Small intestine (tissue), 7 donors: Measurements from ENCODE around the gene VEZF1. TPM values are rescaled to one million over a fixed set of nuclear protein-coding genes. Genes with fewer than 3 reads are reported as not detected.

ENCODE experiments used
- DNase-seq, 2 donors: peaks; one replicate each; pipeline versions ENCODE4 v3.0.0 to v3.0.0-alpha.2; 2013
- FAIRE-seq: peaks from 2 replicates; lab custom pipeline; 2012; peaks lifted over from hg19 to GRCh38; lab: Jason Lieb, UNC
- H3K27ac ChIP-seq, 3 donors: one replicate each; pipeline ENCODE4 v1.5.1; 2013; ENCODE audit warnings: low read length in 2 of 3, mild to moderate bottlenecking in 2 of 3, control low read depth in 1 of 3, inconsistent platforms in 1 of 3, low read depth in 1 of 3, moderate library complexity in 1 of 3
- H3K27me3 ChIP-seq, 3 donors: one replicate each; pipeline ENCODE4 v1.6.1; 2013; ENCODE audit warnings: low read length in 3 of 3, inconsistent platforms in 1 of 3; ENCODE audit not compliant: control insufficient read depth in 3 of 3, insufficient read depth in 3 of 3
- H3K36me3 ChIP-seq, 3 donors: one replicate each; pipeline ENCODE4 v1.6.1; 2013; ENCODE audit warnings: low read length in 3 of 3, inconsistent platforms in 1 of 3, low read depth in 1 of 3, mild to moderate bottlenecking in 1 of 3, moderate library complexity in 1 of 3; ENCODE audit not compliant: control insufficient read depth in 3 of 3, insufficient read depth in 2 of 3
- H3K4me1 ChIP-seq, 3 donors: one replicate each; pipeline ENCODE4 v1.6.1; 2013; ENCODE audit warnings: low read length in 2 of 3, inconsistent platforms in 1 of 3, low read depth in 1 of 3, mild to moderate bottlenecking in 1 of 3, moderate library complexity in 1 of 3; ENCODE audit not compliant: control insufficient read depth in 3 of 3, insufficient read depth in 2 of 3
- H3K4me3 ChIP-seq, 3 donors: one replicate each; pipeline ENCODE4 v1.5.1; 2013; ENCODE audit warnings: low read length in 3 of 3, control low read depth in 1 of 3, inconsistent platforms in 1 of 3, low read depth in 1 of 3, mild to moderate bottlenecking in 1 of 3, moderate library complexity in 1 of 3
- H3K9me3 ChIP-seq, 2 donors: one replicate each; pipeline ENCODE4 v1.6.1; 2013; ENCODE audit warnings: low read depth in 1 of 2, low read length in 1 of 2; ENCODE audit not compliant: control insufficient read depth in 2 of 2, insufficient read depth in 1 of 2
- WGBS, 3 donors: extraction: QIAGEN DNeasy Blood & Tissue Kit; methylation state at CpG; one replicate each; pipeline ENCODE4 v1.1.7; 2013; 5-methylcytosine and 5-hydroxymethylcytosine counted together
- polyA plus RNA-seq, 4 donors: library from polyadenylated mRNA; stranded (reverse) in 3 of 4; unstranded in 1 of 4; fragments of 200-250 nt in 3 of 4; fragments of 120-200 nt in 1 of 4; gene quantifications; one replicate each; pipeline versions ENCODE4 v1.2.1 to v1.2.3, GENCODE V29; 2013
- donor health status: healthy with polysubstance abuse.
- donor health status: control.
- donor health status: control.
- donor health status: Bipolar disorder and iron deficiency.
- donor health status: healthy.

VEZF1 gene
- polyA plus RNA-seq, 4 donors, result 11.4 to 42.8 (median 18.7) TPM

GRCh38 chr17:57993471-57994365 lies 5.7 kb upstream of the VEZF1 start:
- H3K9me3 ChIP-seq, result no peaks in the 10 kb centered on the region
- peak; percentile 41 to 43 for DNase-seq
- peak overlapping the region in 2 of 3 donors; percentile 26 to 73 for H3K27ac ChIP-seq
- WGBS, 3 donors, result 20 to 25% (median 23%) methylated on average over 3 of the region's 3 CpGs
- peaks cover 0 to 4% (median 0%) of the 10 kb centered on the region in 3 donors for H3K36me3 ChIP-seq
- no peak for FAIRE-seq
- peaks cover 0 to 16% (median 3%) of the 10 kb centered on the region in 3 donors for H3K4me1 ChIP-seq
- no peaks in the 10 kb centered on the region for H3K27me3 ChIP-seq
- no peak overlapping the region for H3K4me3 ChIP-seq

GRCh38 chr17:57991537-57991936 lies 3.5 kb upstream of the VEZF1 start:
- Histone ChIP-seq H3K9me3 (no peaks in the 10 kb centered on the region), H3K27me3 (no peaks in the 10 kb centered on the region), H3K4me1 (peaks cover 0 to 18% (median 3%) of the 10 kb centered on the region in 3 donors), H3K4me3 (no peak overlapping the region), H3K27ac (no peak overlapping the region), H3K36me3 (no peaks in the 10 kb centered on the region)
- FAIRE-seq, result no peak
- DNase-seq, result no peak

GRCh38 chr17:57990037-57990436 lies 2.0 kb upstream of the VEZF1 start:
- Histone ChIP-seq H3K27me3 (no peaks in the 10 kb centered on the region), H3K9me3 (no peaks in the 10 kb centered on the region), H3K36me3 (no peaks in the 10 kb centered on the region), H3K4me1 (peaks cover 2 to 14% (median 8%) of the 10 kb centered on the region in 3 donors), H3K27ac (no peak overlapping the region), H3K4me3 (no peak overlapping the region)
- WGBS, 3 donors, result 72 to 88% (median 72%) methylated on average over 2 of the region's 2 CpGs
- DNase-seq, result no peak
- FAIRE-seq, result no peak

- Histone ChIP-seq H3K27me3 (no peaks in the 10 kb centered on the region), H3K9me3 (no peaks in the 10 kb centered on the region), H3K4me3 (peak overlapping the region; percentile 74 to 95 (median 82)), H3K36me3 (no peaks in the 10 kb centered on the region), H3K27ac (peak overlapping the region; percentile 87 to 97 (median 89)), H3K4me1 (peaks cover 8 to 14% (median 9%) of the 10 kb centered on the region in 3 donors)
- DNase-seq (peak; percentile 69 to 86), FAIRE-seq (no peak)
- 1 to 2% (median 2%) methylated on average over 31 to 54 of the region's 54 CpGs for WGBS, 3 donors
Observed at GRCh38 chr17:57988301-57989250, 522 bp upstream of the VEZF1 start.

- Histone ChIP-seq H3K4me3 (peak overlapping the region; percentile 82 to 95 (median 87)), H3K4me1 (peaks cover 8 to 15% (median 11%) of the 10 kb centered on the region in 3 donors), H3K27me3 (no peaks in the 10 kb centered on the region), H3K9me3 (no peaks in the 10 kb centered on the region), H3K27ac (peak overlapping the region; percentile 87 to 97 (median 92)), H3K36me3 (peaks cover 0 to 7% (median 3%) of the 10 kb centered on the region in 3 donors)
- WGBS, 3 donors, result 1 to 2% (median 1%) methylated on average over 38 of the region's 38 CpGs
- FAIRE-seq (no peak), DNase-seq (peak; percentile 50 to 70)
Observed at GRCh38 chr17:57986841-57987580, 1.0 kb downstream of the VEZF1 start.

- WGBS, 3 donors, result 6 to 29% (median 13%) methylated on average over 1 of the region's 1 CpG
- Histone ChIP-seq H3K4me1 (peaks cover 8 to 15% (median 11%) of the 10 kb centered on the region in 3 donors), H3K4me3 (no peak overlapping the region), H3K27ac (no peak overlapping the region), H3K9me3 (no peaks in the 10 kb centered on the region), H3K27me3 (no peaks in the 10 kb centered on the region), H3K36me3 (peaks cover under 1 to 8% (median 3%) of the 10 kb centered on the region in 3 donors)
- DNase-seq, result peak in 1 of 2 donors; percentile 59
- FAIRE-seq, result no peak
Observed at GRCh38 chr17:57985675-57985974, 2.4 kb downstream of the VEZF1 start.

GRCh38 chr17:57984936-57985674 lies 2.9 kb downstream of the VEZF1 start:
- 39 to 49% (median 47%) methylated on average over 4 of the region's 4 CpGs for whole genome bisulfite sequencing, 3 donors

More at GRCh38 chr17:57984936-57985674, 2.9 kb downstream of the VEZF1 start:
- FAIRE-seq, result no peak
- Histone ChIP-seq H3K27me3 (no peaks in the 10 kb centered on the region), H3K4me1 (peaks cover 8 to 15% (median 11%) of the 10 kb centered on the region in 3 donors), H3K36me3 (peaks cover 3 to 10% (median 3%) of the 10 kb centered on the region in 3 donors), H3K4me3 (no peak overlapping the region), H3K9me3 (no peaks in the 10 kb centered on the region), H3K27ac (no peak overlapping the region)
- no peak for DNase-seq
